ENCODE results near the gene AOPEP.

The AOPEP gene

DNA sequence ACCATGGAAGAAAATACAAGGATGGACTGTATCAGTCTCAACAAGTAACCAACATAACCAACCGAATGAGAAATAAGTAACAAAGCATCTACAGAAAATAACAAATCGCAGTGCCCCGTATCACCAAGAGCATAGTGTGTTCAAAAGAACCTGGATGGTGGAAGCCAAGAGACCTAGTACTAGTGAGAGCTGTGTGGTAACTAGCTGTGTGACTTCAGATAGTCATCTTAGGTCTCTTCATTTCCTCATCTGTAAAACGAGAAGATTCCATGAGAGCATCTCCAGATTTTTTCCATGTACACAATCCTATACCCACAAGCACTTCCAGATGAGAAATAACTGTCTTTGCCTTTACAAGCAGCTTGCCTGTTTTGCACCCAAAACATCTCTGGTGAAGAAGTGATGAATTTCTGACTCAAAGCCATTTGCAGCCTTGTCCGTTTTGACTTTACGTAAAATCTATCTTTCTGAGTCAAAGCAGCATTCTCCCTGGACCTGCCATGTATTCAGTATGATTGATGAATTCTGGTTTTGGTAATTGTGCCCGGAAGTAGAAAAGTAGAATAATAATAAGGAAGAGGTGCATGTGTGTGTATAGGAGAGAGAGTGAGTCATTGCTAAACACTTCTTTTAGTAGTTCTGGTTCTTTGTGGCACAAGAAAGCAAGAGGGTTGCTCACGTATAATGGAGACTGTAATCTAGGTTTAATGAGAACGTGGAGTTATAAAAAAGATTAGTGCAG is 41.0 kb downstream of the AOPEP start:
- TF ChIP-seq, protein P1, sequence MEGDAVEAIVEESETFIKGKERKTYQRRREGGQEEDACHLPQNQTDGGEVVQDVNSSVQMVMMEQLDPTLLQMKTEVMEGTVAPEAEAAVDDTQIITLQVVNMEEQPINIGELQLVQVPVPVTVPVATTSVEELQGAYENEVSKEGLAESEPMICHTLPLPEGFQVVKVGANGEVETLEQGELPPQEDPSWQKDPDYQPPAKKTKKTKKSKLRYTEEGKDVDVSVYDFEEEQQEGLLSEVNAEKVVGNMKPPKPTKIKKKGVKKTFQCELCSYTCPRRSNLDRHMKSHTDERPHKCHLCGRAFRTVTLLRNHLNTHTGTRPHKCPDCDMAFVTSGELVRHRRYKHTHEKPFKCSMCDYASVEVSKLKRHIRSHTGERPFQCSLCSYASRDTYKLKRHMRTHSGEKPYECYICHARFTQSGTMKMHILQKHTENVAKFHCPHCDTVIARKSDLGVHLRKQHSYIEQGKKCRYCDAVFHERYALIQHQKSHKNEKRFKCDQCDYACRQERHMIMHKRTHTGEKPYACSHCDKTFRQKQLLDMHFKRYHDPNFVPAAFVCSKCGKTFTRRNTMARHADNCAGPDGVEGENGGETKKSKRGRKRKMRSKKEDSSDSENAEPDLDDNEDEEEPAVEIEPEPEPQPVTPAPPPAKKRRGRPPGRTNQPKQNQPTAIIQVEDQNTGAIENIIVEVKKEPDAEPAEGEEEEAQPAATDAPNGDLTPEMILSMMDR (conservative IDR thresholded peaks at IDR 0.05): no peak
- TF ChIP-seq ZFX (IDR thresholded peaks at IDR 0.05): no peak
- no peak overlapping the region for H3K27ac ChIP-seq

DNA sequence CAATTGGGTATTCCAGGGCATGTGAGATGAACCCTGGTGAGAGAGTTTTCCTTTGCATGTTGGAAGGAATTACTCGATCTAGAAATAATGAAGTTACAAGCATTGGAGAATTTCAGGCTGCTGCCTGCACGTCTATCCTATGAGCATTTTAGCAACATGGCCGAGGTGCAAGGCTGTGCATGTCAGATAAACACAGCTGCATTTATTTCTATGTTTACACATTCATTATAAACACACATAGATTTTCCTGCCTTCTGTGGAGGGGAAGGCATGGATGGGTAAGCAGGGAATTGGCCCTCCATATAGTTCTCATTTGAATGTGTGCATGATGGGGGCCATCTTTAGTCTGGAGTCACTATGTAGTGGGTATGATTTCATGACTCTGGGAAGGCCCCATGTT is 42.3 kb downstream of the AOPEP start:
- H3K27ac ChIP-seq: no peak overlapping the region
- TF ChIP-seq, protein P1 (conservative IDR thresholded peaks at IDR 0.05): no peak
- no peak for TF ChIP-seq ZFX (IDR thresholded peaks at IDR 0.05)

DNA sequence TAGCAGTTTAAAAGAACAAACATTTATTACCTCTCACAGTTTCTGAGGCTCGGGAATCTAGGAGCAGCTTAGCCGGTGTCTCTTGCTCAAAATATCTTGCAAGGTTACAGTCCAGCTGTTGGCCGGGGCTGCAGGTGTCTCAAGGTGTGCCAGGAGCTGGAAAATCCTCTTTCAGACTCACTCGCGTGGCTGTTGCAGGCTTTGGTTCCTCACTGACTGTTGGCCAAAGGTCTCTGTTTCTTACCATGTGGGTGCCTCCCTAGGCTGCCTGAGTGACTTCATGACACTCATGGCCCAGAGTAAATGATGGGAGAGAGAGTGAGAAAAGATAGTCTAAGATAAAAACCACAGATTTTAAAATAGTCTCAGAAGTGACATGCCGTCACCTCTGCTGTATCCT is 43.8 kb downstream of the AOPEP start:
- TF ChIP-seq ZFX (IDR thresholded peaks at IDR 0.05): no peak
- TF ChIP-seq, protein P1 (conservative IDR thresholded peaks at IDR 0.05): no peak
- H3K27ac ChIP-seq: no peak overlapping the region

DNA sequence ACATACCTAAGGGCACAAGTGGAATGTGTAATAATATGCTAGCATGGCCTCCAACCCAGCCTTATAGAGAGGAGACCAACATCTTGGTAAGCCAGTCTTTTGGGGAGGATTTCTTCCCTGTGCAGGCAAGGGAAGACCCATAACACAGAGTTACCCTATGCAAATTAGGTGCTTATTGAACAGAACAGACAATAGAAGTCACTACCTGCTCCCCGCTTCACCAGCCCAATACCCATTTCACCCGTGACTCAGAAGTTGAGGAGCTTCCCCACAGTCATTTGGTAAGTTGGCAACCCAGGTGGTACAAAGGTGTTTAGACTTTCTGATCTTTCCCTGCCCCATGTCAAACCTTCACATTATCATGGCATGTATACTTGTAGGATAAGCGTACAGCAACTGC is 44.6 kb downstream of the AOPEP start:
- no peak overlapping the region for H3K27ac ChIP-seq
- TF ChIP-seq, protein P1 (conservative IDR thresholded peaks at IDR 0.05): no peak
- no peak for TF ChIP-seq ZFX (IDR thresholded peaks at IDR 0.05)

DNA sequence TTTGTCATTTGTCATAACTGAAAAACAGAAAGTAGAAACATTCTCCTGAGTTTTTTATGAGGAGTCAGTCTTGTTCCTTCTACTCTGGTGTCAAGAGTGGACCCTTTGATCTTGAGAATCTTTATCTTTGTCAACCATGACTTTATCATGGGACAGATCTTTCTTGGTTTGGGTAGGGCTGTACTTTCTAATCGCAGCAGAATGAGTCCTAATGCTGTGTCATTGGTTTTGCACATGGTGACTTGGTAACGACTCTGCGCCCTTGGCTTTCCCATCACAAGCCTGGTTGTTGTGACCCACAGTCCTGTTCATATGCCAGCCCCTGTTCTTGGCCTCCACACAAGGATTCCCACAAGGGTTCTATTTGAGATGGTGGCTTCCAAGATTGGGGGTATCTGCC is 45.6 kb downstream of the AOPEP start:
- H3K27ac ChIP-seq: no peak overlapping the region
- TF ChIP-seq, protein P1 (conservative IDR thresholded peaks at IDR 0.05): no peak
- no peak for TF ChIP-seq ZFX (IDR thresholded peaks at IDR 0.05)

DNA sequence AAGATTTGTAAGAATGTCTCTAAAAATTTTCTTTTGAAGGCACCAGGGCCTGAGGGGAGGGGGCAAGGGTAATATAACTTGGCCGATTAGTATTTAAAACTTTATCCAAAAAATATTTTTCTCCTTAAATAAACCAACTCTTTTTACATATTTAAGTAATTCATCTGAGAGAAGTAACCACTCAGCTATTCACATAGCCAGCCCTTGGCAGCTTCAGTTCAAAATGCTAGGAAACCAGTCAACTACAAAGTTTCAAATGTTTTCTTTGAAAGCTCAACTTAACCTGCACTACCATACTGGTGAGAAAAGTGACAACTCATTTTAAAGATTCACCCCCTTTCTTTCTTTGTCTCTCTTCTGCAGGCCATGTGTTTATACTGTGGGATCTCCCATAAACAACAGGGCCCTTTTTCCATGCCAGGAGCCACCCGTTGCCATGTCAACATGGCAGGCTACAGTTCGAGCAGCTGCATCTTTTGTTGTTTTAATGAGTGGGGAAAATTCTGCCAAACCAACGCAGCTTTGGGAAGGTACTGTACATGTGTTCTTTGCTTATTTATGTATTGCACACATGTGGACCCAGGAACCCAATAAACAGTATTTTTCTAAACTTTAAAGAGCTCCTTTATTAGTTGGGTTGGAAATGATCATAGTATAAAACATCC is 46.3 kb downstream of the AOPEP start:
- TF ChIP-seq, protein P1 (conservative IDR thresholded peaks at IDR 0.05): no peak
- no peak for TF ChIP-seq ZFX (IDR thresholded peaks at IDR 0.05)
- H3K27ac ChIP-seq: no peak overlapping the region

DNA sequence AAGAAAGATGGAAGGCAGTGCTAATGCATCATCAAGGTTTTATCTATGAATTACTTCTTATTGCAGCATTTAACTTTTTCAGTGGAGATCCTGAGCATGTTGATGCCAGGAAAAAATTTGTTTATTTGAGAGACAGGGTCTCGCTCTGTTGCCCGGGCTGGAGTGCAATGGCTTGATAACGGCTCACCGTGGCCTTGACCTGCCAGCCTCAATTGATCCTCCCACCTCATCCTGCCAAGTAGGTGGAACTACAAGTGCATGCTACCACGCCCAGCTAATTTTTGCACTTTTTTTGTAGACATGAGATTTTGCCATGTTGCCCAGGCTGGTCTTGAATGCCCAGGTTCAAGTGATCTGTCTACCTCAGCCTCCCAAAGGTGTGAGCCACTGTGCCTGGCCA is 47.2 kb downstream of the AOPEP start:
- TF ChIP-seq, protein P1 (conservative IDR thresholded peaks at IDR 0.05): no peak
- no peak for TF ChIP-seq ZFX (IDR thresholded peaks at IDR 0.05)
- H3K27ac ChIP-seq: no peak overlapping the region
